Skin epidermis (tissue), 12 donors: ENCODE measurements around the gene VSIG10L2.

ENCODE experiments used
- H3K27ac ChIP-seq, 21 experiments: fragments of 200-600 bp; sonication (generic) in 11 of 21; one replicate each; pipeline ENCODE4 v1.5.0; 2020; ENCODE audit warnings: mild to moderate bottlenecking in 3 of 21, inconsistent platforms in 2 of 21, moderate library complexity in 2 of 21
- H3K4me3 ChIP-seq, 7 experiments: fragments of 200-600 bp; sonication (generic) in 2 of 7; one replicate each; pipeline ENCODE4 v1.5.0; 2020; ENCODE audit warnings: inconsistent platforms in 2 of 7, mild to moderate bottlenecking in 2 of 7, moderate library complexity in 1 of 7

The VSIG10L2 gene

DNA sequence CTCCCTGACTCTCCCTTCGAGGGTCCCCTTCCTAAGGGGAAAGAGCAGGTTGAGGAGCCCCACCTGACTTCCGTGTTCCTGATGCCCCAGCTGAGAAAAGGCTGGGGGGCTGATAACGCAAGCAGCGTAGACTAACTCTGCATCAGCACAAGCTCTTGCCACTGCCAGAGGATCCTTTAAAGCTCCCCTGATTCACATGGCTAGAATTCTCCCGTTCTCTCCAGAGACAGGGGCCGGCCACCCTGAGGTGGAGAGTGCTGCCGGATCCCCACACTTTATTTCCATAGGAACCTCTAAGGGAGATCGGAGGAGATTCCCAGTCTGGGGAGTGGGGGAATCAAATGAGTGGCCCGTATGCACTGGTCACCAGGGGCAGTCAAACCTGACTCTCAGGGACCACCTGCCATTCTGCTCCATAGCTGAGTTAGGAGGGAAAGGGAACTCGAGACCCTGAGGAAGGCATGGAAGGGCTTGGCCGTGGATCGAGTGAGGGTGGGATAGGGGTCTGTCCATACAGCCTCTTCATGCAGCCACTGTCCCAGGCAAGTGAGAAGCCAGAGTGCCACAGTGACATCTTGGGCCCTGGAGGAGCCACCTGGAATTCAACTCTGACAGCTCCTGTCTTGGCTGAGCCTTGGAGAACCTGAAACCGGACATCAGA is 1.4 kb upstream of the VSIG10L2 start:
- Histone ChIP-seq H3K27ac (no peak overlapping the region), H3K4me3 (no peak overlapping the region)

DNA sequence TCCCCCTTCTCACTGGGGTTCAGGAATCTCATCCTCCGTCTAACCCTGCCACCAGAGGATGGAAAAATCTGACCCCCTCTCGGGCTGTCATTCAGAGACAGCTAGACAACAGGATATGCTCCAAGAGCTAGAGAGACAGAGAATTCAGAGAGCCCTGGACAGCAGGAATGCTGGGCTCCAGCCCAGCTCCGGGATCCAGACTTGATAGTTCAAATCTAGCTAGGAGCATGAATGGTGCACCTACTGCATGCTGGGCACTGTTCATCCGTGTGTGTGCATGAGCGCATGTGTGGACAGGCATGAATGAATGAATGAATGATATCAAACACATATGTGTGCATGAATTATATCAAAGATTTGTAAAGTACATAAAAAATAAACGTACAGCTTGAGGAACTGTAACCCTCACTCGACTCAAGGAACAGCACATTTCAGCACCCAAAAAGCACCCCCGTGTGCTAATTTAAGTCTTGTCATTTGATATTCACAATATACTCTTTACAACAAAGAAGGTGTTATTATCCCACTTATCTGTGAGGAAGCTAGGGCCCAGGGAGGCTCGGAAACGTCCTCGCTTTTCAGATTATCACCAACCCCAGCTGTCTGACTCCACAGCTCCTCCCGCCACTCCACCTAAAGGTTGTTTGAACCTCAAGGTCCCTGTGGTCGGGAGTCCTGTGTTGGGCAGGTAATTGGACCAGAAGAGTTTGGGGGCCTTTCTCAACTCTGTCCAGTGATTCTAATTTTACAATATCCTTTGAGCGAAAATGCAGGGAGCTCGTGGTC is 640 bp upstream of the VSIG10L2 start:
- Histone ChIP-seq H3K27ac (no peak overlapping the region), H3K4me3 (no peak overlapping the region)

DNA sequence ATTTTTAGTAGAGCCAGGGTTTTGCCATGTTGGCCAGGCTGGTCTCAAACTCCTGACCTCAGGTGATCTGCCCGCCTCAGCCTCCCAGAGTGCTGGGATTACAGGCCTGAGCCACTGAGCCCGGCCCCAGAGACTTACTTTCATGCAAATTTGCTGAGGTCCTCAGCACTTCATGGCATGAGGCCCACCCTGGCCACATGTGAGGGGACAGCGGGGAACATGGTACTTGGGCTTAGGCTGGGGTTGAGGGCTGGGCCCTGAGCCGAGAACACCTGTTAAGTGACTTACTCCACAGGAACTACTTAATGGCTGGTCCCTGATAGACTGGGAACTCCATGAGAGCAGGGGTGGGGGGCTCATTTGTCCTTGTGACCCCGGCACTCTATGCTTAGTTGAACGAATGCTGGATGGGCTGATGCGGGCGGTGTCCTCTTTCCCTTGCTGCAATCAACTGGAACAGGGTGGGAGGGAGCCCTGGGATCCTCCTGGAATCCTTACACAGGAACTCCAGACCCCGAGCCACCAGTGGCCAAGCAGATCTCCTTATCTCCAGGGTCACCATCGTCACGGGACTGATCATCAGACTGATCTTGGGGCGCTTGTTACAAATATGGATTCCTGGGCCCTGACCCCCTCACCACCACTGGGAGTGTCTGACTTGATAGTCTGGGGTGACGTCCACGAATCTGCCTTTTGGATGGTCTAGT is 1.0 kb downstream of the VSIG10L2 start:
- no peak overlapping the region for H3K27ac ChIP-seq
- no peak overlapping the region for H3K4me3 ChIP-seq

DNA sequence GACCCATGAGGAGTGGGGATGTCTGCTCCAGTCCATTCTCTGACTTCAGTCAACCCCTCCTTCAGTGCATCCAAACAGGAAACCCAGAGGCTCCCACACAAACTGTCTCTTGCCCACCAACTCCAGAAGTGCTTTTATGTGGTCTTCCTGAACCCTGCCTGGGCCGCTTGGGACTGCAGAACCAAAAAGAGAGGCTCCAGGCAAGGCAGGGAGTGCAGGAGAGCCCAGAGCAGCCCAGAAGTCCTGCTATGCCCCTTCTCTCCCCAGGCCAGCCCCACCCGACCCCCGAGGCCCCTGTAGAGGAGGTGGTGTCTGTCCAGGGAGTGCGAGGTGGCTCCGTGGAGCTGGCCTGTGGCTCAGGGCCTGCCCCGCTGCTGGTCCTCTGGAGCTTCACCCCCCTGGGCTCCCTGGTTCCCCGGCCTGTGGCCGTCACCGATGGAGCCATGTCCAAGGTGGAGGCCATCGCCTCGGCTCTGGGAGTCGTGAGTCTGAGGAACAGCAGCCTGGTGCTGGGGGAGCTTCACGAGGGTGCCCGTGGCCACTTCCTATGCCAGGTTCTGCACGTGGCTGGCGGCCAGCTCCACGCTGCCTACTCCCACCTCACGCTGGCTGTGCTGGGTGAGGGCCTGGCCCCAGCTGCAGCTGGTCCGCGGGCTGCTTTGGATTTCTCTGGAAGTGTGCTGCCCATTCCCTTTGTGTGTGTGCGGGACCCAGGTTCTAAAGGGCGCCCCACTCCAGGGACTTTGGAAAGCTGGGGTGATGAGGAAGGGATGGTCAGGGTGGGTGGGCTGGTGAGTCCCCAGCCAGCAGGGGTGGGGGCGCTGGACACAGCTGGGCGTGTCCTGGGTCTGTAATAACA is 1.8 kb downstream of the VSIG10L2 start:
- no peak overlapping the region for H3K4me3 ChIP-seq
- no peak overlapping the region for H3K27ac ChIP-seq

DNA sequence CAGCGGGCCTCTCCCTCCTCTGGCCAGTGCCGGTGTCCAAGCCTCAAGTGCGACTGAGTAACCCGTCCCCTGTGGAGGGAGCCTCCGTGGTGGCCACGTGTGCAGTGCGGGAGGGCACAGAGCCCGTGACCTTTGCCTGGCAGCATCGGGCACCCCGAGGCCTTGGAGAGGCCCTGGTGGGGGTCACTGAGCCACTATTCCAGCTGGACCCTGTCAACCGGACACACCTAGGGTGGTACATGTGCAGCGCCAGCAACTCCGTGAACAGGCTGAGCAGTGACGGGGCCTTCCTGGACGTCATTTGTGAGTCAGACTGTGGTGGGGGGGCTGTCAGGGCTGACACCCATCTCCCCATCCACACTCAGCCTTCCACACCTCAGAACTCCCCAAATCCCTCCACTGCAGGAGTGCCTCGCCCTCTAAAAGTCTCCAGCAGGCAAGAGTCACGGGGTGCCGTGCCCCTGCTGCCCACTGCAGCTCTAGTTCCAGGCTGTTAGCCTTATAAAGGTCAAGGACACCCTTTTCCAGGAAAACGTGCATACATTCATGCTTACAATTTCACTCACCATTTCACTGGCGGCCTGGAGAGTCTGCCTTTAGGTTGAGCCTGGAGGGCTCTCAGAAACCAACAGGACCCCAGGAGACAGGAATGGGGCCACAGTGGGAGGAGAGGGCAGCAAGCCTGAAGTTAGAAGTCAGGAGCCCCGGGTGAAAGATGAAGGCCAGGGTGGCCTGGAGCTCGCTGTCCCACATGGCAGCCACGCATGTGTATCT is 2.6 kb downstream of the VSIG10L2 start:
- Histone ChIP-seq H3K27ac (no peak overlapping the region), H3K4me3 (no peak overlapping the region)

DNA sequence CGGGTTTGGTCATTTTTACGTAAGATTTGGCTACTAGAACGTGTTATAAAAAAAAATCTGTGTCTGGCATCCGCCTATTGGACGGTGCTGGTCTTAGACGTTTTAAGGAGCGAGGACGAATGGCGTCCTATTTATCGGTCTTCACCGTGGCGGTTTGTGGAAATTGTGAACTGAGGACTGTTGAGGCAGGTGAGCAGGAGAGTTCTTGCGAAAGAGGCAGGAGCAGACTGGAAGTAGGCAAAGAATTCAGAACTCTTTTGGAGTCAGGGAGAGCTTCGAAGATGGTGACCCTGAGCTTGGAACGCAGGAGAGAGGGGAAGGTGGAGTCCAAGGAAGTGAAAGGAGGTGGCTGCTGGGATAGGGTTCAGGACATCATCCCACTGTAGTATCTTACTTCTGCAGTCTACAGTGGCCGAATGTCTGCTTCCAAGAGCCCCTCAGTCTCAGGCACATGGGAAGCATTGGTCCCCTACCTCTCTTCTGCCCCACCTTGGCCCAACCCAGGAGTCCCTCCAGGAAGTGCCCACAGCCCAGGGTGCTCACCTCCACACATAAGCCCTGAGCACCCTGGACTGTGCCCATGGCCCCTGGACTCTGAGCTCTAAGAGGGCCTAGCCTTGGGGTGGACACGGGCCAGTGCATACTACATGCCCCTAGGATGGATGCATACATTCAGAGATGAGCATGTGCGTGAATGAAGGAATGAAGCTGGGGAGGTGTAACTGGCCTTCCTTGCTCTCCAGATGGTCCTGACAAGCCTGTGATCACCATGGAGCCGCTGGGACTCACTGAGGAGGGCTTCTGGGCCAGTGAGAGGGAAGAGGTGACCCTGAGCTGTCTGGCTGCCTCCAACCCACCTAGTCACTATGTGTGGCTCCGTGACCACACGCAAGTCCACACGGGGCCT is 3.7 kb downstream of the VSIG10L2 start:
- Histone ChIP-seq H3K27ac (peak overlapping the region in 1 of 21 experiments; percentile 6), H3K4me3 (no peak overlapping the region)

DNA sequence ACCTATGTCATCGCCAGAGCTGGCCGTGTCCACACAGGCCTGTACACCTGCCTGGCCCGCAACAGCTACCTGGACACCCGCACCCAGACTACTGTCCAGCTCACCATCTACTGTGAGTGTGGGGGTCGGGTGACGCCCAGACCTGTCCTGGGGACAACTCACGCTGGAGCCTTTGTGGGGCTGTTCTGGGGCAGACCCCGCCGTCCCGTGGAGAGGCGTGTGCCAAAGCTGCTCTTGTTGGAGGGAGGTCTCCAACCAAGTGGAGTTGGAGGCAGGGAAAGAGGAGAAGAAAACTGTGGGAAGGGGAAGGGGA is 4.3 kb downstream of the VSIG10L2 start:
- Histone ChIP-seq H3K27ac (peak overlapping the region in 1 of 21 experiments; percentile 6), H3K4me3 (no peak overlapping the region)

DNA sequence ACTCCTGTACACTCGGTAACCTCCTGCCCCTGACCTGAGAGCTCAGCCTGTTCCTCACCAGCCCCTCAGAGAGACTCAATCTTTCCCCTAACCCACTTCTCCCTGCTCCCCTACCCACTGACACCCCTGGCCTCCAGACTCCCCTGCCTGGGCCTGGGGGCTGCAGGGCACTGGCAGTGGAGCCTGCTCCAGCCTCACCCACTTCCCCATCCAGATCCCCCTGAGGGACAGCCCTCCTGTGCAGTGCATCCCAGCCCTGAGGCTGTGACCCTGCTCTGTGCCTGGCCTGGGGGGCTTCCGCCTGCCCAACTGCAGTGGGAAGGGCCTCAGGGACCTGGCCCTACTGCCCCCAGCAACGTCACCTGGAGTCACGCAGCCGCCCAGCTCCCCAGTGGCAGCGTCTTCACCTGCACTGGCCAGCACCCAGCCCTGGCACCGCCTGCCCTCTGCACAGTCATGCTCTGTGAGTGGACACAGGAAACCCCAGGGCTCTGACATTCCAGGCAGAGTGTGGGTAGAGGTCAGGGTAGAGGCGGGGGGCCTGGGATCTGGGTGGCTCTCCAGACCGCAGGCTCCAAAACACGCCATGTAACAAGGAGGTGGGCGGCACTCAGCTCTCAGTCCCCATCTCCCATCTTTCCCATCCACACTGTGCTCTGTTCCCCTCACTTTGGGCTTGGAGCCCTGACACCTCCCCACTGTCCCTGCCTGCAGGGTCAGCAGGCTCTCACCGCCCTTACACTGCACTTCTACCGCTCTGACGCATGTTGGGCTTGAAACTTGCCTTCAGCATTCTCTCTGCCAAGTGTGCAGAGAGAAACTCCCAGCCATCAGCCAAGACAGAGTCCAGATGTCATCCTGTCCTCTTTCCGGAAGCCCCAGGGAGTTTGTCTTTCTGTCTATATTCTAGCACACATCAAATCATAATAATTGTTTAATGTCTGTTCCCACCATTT is 5.1 kb downstream of the VSIG10L2 start:
- Histone ChIP-seq H3K27ac (peak overlapping the region in 10 of 21 experiments; percentile 2 to 83 (median 46)), H3K4me3 (no peak overlapping the region)

DNA sequence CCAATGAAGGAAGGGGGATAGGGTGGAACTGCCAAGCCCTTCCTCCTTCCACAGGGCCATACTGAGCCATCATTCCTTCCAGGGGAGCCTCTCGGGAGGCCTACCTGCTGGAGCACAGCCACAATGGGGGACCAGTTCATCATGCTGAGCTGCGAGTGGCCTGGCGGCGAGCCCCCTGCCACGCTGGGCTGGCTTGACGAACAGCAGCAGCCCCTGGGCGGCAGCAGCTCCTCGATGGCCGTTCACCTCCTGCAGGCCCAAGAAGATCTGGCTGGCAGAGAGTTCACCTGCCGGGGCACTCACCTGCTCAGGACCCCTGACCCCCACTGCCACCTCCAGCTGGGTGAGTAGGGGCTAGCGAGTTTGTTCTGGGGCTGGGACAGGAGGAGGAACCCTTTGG is 5.9 kb downstream of the VSIG10L2 start:
- no peak overlapping the region for H3K4me3 ChIP-seq
- peak overlapping the region in 12 of 21 experiments; percentile 8 to 83 (median 72) for H3K27ac ChIP-seq

DNA sequence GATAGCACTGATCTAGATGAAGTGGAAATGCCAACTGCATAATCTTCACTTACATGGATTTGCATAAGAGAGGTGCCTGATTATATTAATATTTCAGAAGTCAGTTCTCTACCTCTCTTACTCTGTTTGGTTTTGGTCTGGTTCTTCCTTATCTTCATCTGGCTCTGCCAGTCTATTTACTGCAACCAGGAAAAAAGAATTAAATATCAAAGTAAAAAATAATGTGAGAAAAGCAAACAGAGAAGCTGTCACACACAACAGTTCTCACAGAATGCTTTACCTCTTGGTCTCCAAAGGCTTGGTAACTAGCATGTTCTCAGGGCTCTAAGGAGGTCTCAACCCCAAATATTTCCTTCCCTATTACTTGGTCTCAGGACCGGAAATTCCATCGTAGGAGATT is 6.7 kb downstream of the VSIG10L2 start:
- H3K27ac ChIP-seq = peak overlapping the region in 11 of 21 experiments; percentile 1 to 83 (median 63)

DNA sequence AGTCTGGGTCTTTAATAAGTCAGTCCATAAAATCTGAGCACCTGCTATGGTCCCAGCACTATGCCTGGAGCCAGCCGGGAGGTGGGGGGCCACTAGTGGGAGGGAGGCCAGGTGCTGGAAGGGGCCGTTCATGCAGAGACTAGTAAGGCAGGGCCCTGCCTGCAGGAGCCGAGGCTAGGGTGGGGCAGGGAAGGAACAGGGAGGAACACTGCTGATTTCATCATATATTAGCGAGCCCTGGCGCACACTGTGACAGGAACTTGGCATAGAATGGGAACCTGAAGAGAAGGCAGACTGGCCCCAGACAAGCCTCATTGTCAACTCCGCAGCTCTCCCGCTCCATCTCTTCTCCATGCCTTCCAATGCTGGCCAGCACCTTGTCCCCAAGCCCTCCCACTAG is 7.1 kb downstream of the VSIG10L2 start:
- peak overlapping the region in 14 of 21 experiments; percentile 1 to 82 (median 58) for H3K27ac ChIP-seq
- peak overlapping the region in 1 of 7 experiments; percentile 20 for H3K4me3 ChIP-seq

More for the DNA sequence above, 6.7 kb downstream of the VSIG10L2 start:
- H3K4me3 ChIP-seq = peak overlapping the region in 1 of 7 experiments; percentile 6

DNA sequence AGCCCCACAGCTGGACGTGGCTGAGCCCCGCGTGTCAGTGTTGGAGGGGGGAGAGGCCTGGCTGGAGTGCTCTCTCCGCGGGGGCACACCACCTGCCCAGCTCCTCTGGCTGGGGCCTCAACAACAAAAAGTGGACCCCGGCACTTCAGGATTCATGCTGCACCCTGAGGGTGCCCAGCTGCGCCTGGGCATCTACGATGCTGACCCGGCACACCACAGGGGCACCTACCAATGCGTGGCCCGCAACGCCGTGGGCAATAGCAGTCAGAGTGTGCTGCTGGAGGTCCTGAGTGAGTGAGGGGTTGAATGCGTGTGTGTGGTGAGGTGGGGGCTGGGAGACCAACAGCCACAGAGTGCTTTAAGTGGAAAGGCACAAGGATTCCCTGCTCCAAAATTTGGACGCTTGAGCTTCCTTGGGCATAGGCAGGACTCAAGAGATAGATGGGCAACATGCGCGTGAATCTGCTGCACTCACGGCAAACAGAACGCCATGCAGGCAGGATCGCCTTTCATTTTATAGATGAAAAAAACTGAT is 7.6 kb downstream of the VSIG10L2 start:
- peak overlapping the region in 1 of 7 experiments; percentile 20 for H3K4me3 ChIP-seq
- H3K27ac ChIP-seq = peak overlapping the region in 11 of 21 experiments; percentile 16 to 82 (median 63)

DNA sequence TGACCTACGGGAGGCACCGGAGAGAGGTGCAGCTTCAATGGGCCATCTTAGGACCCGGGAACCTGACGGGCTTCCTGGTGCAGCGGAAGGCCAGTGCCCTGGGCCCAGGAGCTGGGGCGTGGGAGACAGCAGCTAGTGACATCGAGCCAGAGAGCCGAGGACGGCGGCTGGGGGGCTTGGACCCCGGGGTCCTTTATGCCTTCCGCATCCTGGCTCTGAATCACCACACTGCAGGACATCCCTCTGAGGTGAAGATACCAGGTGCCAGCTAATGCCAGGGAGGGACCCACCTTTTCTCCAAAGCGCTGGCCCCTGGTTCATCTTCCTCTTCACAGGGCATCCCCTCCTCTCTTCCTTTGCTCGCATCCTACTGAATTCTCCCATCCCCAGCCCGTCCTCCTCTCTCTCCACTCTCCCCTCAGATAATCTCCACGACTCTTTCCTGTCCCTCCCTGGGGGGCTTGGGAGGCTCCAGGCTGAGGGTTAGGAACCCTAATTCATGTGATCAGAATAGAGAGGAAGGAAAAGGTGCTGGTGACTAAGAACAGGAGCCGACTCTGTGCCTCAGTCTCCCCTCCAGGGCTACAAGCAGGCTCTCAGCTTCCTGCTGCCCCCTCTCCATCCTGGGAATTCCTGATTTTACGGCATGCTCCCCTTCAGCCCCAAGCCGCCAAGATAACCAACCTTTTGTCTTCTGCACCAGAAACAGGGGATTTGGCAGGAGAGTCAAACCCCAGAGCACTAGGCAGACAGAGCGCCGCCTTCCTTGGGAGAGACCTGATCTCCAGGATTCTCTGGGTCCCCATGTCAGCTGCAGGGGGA is 8.5 kb downstream of the VSIG10L2 start:
- H3K4me3 ChIP-seq = no peak overlapping the region
- peak overlapping the region in 2 of 21 experiments; percentile 77 to 82 for H3K27ac ChIP-seq

DNA sequence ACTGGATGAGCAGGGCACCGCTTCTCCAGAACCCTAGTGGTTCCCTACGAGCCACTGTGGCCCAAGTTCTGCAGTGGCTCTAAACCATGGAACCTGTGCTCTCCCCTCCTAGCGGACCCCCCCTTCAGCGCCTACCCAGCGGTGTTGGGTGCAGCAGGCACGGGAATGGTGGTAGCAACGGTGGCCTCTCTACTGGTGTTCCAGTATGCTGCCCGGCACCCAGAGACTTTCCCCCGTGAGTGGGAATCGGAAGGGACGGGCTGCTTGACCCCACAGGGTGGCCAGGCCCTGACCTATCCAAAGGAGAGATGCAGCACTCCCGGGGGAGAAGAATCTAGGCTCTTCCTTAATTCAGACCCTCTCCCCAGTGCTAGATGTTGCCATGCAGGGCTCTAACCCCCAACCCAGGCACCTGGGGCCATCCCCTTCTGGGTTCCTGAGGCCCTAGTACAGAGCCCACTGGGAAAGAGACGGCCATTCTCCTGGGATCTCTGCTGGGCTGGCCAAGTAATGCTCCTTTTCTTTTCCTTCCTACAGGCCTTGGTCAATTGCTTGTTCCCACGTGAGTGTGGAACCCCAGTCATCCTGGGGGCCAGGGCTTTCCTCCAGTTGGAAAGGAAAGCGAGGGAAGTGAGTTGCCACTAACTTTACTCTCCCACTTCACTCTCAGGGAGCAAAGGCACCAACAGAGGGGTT is 9.2 kb downstream of the VSIG10L2 start:
- H3K27ac ChIP-seq = no peak overlapping the region
- H3K4me3 ChIP-seq = no peak overlapping the region

DNA sequence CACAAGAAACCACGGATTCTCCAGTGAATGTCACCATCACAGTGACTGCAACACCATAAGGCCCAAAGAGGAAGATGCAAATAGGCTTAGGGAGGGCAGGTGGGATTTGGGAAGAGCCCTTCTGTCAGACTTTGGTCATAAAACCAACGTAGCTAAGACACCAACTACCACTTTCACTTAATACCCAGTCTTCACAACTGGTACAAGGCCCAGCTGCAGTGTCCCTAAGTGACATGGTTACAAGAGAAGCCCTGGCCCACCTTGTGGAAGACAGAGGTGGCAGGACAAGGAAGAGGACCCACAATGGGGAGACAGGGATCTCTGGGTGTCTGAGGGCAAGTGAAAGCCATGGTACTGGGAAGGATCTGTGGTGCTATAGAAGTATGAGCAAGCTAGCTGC is 10.0 kb downstream of the VSIG10L2 start:
- Histone ChIP-seq H3K4me3 (no peak overlapping the region), H3K27ac (peak overlapping the region in 2 of 21 experiments; percentile 33 to 72)
